CD4-positive, alpha-beta T cell (primary cell): ENCODE data around the gene DOLK. TPM values are rescaled to one million over a fixed set of nuclear protein-coding genes. Genes with fewer than 3 reads are reported as not detected.

Source experiments
- ATAC-seq: fragments of 200-7000 bp; cut with Tn5 transposase; one replicate; pipeline ENCODE4 v1.10.0; 2022; ENCODE audit warnings: mild to moderate bottlenecking; ENCODE audit not compliant: poor library complexity
- CTCF ChIA-PET: fragments of 350-600 bp; sonication (Branson Sonifier 250); formaldehyde crosslinking; loops from one replicate; lab custom pipeline; 2021; ENCODE audit warnings: antibody characterized with exemption, inconsistent platforms; lab: Charles Lee
- POLR2A ChIA-PET: fragments of 350-600 bp; sonication (Branson Sonifier 250); formaldehyde crosslinking; loops from one replicate; lab custom pipeline; 2021; ENCODE audit warnings: antibody characterized with exemption, inconsistent platforms; lab: Charles Lee
- DNase-seq, 14 experiments: peaks; one replicate each; pipeline ENCODE4 v3.0.0-alpha.2; 2013 to 2020; ENCODE audit warnings: mixed read lengths in 2 of 14
- H3K27ac ChIP-seq, 2 donors: one replicate each; pipeline versions ENCODE4 v1.5.1 to v1.7.0; 2013; ENCODE audit warnings: low read length in 2 of 2, low read depth in 1 of 2, mild to moderate bottlenecking in 1 of 2
- H3K27me3 ChIP-seq, 2 experiments: 1 replicate in 1 of 2; 2 replicates in 1 of 2; pipeline versions ENCODE4 v1.6.1 to v1.7.0; 2013; ENCODE audit warnings: low read length in 2 of 2, control low read depth in 1 of 2, mild to moderate bottlenecking in 1 of 2, moderate library complexity in 1 of 2; ENCODE audit not compliant: insufficient read depth in 2 of 2, control insufficient read depth in 1 of 2
- H3K36me3 ChIP-seq: one replicate; pipeline ENCODE4 v1.6.1; 2013; ENCODE audit warnings: low read length, control low read depth; ENCODE audit not compliant: insufficient read depth
- H3K4me1 ChIP-seq: one replicate; pipeline ENCODE4 v1.6.1; 2013; ENCODE audit warnings: low read length, control low read depth; ENCODE audit not compliant: insufficient read depth
- H3K4me3 ChIP-seq: one replicate; pipeline ENCODE4 v1.5.1; 2013; ENCODE audit warnings: mild to moderate bottlenecking, low read length, moderate library complexity
- H3K9me3 ChIP-seq, 2 experiments: 1 replicate in 1 of 2; 2 replicates in 1 of 2; pipeline versions ENCODE4 v1.6.1 to v1.7.0; 2013; ENCODE audit warnings: low read length in 2 of 2, mild to moderate bottlenecking in 2 of 2, control low read depth in 1 of 2, moderate library complexity in 1 of 2; ENCODE audit not compliant: control insufficient read depth in 1 of 2, insufficient read depth in 1 of 2
- H3K27ac Mint-ChIP-seq: one replicate; pipeline ENCODE4 v1.8.0; 2020; ENCODE audit warnings: mixed read lengths
- H3K27me3 Mint-ChIP-seq: one replicate; pipeline ENCODE4 v1.8.0; 2021; ENCODE audit warnings: mixed read lengths
- H3K36me3 Mint-ChIP-seq: one replicate; pipeline ENCODE4 v1.8.0; 2021; ENCODE audit warnings: low read depth, mixed read lengths
- H3K4me1 Mint-ChIP-seq: one replicate; pipeline ENCODE4 v1.8.0; 2021; ENCODE audit warnings: low read depth, mixed read lengths
- H3K4me3 Mint-ChIP-seq: one replicate; pipeline ENCODE4 v1.8.0; 2020; ENCODE audit warnings: mild to moderate bottlenecking, mixed read lengths
- H3K9me3 Mint-ChIP-seq: one replicate; pipeline ENCODE4 v1.8.0; 2020; ENCODE audit warnings: mixed read lengths
- CTCF ChIP-seq: fragments of 200-600 bp; IDR thresholded peaks from one replicate; pipeline ENCODE4 v1.8.0; 2022; ENCODE audit warnings: antibody characterized with exemption, mild to moderate bottlenecking
- intact Hi-C, 2 experiments: fragments of 100-400 bp; cut with DNase I in 1 of 2; cut with micrococcal nuclease in 1 of 2; formaldehyde crosslinking; loops; one replicate each; pipeline versions ENCODE4 v1.15.1 to v1.9.0; 2023 to 2025; cut with DNase I, micrococcal nuclease
- total RNA-seq, 174 experiments: library from RNA in 2 of 174; stranded (reverse) in 2 of 174; gene quantifications; one replicate each; pipeline ENCODE4 v1.2.3 and lab custom pipeline; 2021 to 2026

Gene DOLK
- total RNA-seq, 2 experiments from 2014 or later = 7.4 to 7.8 TPM

DNA sequence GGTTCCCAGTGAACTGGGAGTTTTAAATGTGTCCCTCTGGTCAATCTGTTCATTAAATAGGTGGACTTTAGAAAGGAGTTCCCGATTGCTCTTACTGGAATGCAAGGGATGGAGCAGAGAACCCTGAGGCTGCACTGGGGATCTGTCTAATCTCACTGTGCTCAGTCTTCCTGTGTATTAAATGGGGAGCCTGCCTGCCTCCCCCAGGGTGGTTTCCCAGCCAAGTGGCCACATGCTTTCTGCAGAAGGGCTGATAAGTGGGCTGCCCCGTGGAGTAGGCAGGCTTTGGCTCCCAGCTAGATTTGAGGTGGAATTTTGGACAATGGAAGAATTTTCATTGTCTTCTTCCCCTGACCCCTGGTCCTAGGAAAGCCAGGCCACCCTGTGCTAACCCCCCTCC lies 40.7 kb downstream of the DOLK start:
- no peak for ATAC-seq
- CTCF ChIA-PET = no interaction called here
- intact Hi-C loops = no loop called here

DNA sequence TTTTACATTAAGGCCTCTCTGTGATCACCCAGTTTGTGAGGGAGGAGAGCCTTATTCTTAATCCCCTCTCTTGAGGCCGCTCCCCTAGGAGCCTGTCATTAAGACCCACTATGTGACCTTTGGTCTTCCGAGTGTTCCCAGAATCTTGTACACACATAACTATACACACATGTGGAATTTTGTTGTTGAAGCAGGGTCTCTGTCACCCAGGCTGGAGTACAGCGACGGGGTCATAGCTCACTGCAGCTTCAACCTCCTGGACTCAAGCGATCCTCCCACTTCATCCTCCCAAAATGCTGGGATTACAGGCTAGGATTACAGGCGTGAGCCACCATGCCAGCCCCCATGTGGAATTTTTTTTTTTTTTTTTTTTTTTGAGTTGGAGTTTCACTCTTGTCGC lies 41.4 kb downstream of the DOLK start:
- no peak for TF ChIP-seq CTCF
- Histone ChIP-seq H3K9me3 (no peaks in the 10 kb centered on the region), H3K4me3 (no peak overlapping the region), H3K36me3 (peaks cover 42% of the 10 kb centered on the region), H3K27ac (no peak overlapping the region), H3K27me3 (no peaks in the 10 kb centered on the region), H3K4me1 (peaks cover 67% of the 10 kb centered on the region)
- POLR2A ChIA-PET = no interaction called here
- ATAC-seq = no peak
- Mint-ChIP-seq H3K9me3 (no peaks in the 10 kb centered on the region), H3K27me3 (no peaks in the 10 kb centered on the region), H3K4me3 (no peak overlapping the region), H3K36me3 (peaks cover 55% of the 10 kb centered on the region), H3K27ac (peak overlapping the region; percentile 84), H3K4me1 (peaks cover 45% of the 10 kb centered on the region)
- no peak for DNase-seq
- intact Hi-C loops = no loop called here
- CTCF ChIA-PET = no interaction called here

More for the DNA sequence above, 40.7 kb downstream of the DOLK start:
- H3K4me3 Mint-ChIP-seq = peak overlapping the region; percentile 20
- H3K27ac Mint-ChIP-seq = peak overlapping the region; percentile 84
- H3K27me3 Mint-ChIP-seq = no peaks in the 10 kb centered on the region
- no peak overlapping the region for H3K4me3 ChIP-seq
- H3K36me3 ChIP-seq = peaks cover 49% of the 10 kb centered on the region
- H3K9me3 Mint-ChIP-seq = no peaks in the 10 kb centered on the region
- H3K27me3 ChIP-seq = no peaks in the 10 kb centered on the region
- POLR2A ChIA-PET = no interaction called here
- no peaks in the 10 kb centered on the region for H3K9me3 ChIP-seq
- no peak for TF ChIP-seq CTCF
- H3K36me3 Mint-ChIP-seq = peaks cover 58% of the 10 kb centered on the region
- H3K4me1 Mint-ChIP-seq = peaks cover 47% of the 10 kb centered on the region
- H3K27ac ChIP-seq = no peak overlapping the region
- peaks cover 67% of the 10 kb centered on the region for H3K4me1 ChIP-seq
- DNase-seq = no peak

DNA sequence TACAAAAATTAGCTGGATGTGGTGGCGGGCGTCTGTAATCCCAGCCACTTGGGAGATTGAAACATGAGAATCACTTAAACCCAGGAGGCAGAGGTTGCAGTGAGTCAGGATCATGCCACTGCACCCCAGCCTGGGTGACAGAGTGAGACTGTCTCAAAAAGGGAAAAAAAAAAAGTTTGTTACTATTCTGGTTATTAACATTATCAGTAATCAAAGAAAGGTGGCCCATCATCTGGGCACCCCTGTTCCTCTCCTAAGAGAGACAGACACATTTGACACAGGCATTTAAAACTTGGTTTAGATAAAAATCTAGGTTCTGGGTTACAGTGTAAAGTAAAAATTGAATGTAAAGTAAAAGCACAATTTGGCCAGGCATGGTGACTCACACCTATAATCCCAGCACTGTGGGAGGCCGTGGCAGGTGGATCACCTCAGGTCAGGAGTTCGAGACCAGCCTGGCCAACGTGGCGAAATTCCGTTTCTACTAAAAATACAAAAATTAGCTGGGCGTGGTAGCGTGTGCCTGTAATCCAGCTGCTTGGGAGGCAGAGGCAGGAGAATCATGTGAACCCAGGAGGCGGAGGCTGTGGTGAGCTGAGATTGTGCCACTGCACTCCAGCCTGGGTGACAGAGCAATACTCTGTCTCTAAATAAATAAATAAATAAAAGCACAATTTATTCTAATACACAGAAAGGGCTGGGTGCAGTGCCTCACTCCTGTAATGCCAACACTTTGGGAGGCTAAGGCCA lies 43.4 kb downstream of the DOLK start:
- Mint-ChIP-seq H3K36me3 (peaks cover 42% of the 10 kb centered on the region), H3K4me1 (peaks cover 61% of the 10 kb centered on the region), H3K9me3 (no peaks in the 10 kb centered on the region), H3K27me3 (no peaks in the 10 kb centered on the region), H3K27ac (peak overlapping the region; percentile 95), H3K4me3 (peak overlapping the region; percentile 20)
- ChIA-PET POLR2A (interaction anchor here (2.1 to 4.3 kb wide), 2 partner anchors 22 to 86 kb away, joined by 11 to 35 read pairs; partner anchors contain the start of genes ENDOG, KYAT1 and LRRC8A), CTCF (no interaction called here)
- Histone ChIP-seq H3K27me3 (no peaks in the 10 kb centered on the region), H3K27ac (peak overlapping the region; percentile 65 to 96), H3K9me3 (no peaks in the 10 kb centered on the region), H3K4me3 (no peak overlapping the region), H3K4me1 (peaks cover 69% of the 10 kb centered on the region), H3K36me3 (peaks cover 23% of the 10 kb centered on the region)
- DNase-seq (peak in 1 of 14 experiments; percentile 31), ATAC-seq (no peak)
- intact Hi-C loops = loop anchor here in 1 of 2 experiments (2.0 kb wide), 1 partner anchor 41 kb away; no protein-coding TSS in a partner anchor
- no peak for TF ChIP-seq CTCF
